Glutamatergic neuron (in vitro differentiated cells): ENCODE results near the gene MAPKAP1. TPM values are rescaled to one million over a fixed set of nuclear protein-coding genes. Genes with fewer than 3 reads are reported as not detected.

Source experiments
- DNase-seq: peaks from one replicate; pipeline ENCODE4 v3.0.0; 2022
- H3K27ac Mint-ChIP-seq: one replicate; pipeline ENCODE4 v1.8.0; 2020; ENCODE audit warnings: mild to moderate bottlenecking, mixed read lengths, inconsistent platforms; ENCODE audit not compliant: unreplicated experiment
- H3K27me3 Mint-ChIP-seq: one replicate; pipeline ENCODE4 v1.8.0; 2020; ENCODE audit warnings: mild to moderate bottlenecking, moderate library complexity, mixed read lengths, inconsistent platforms; ENCODE audit not compliant: unreplicated experiment
- H3K36me3 Mint-ChIP-seq: one replicate; pipeline ENCODE4 v1.8.0; 2020; ENCODE audit warnings: mild to moderate bottlenecking, mixed read lengths, inconsistent platforms; ENCODE audit not compliant: unreplicated experiment
- H3K4me1 Mint-ChIP-seq: one replicate; pipeline ENCODE4 v1.8.0; 2020; ENCODE audit warnings: mild to moderate bottlenecking, low read depth, mixed read lengths, inconsistent platforms; ENCODE audit not compliant: unreplicated experiment
- H3K4me3 Mint-ChIP-seq: one replicate; pipeline ENCODE4 v1.8.0; 2020; ENCODE audit warnings: mild to moderate bottlenecking, mixed read lengths, inconsistent platforms; ENCODE audit not compliant: unreplicated experiment
- H3K9me3 Mint-ChIP-seq: one replicate; pipeline ENCODE4 v1.8.0; 2020; ENCODE audit warnings: mild to moderate bottlenecking, moderate library complexity, mixed read lengths, inconsistent platforms; ENCODE audit not compliant: unreplicated experiment
- CTCF ChIP-seq: fragments of 200-600 bp; sonication (generic); IDR thresholded peaks from one replicate; pipeline ENCODE4 v1.5.0; 2021; ENCODE audit not compliant: partially characterized antibody, unreplicated experiment
- total RNA-seq: library from RNA; stranded (reverse); fragmentation: NEBNext Ultra II Directional; extraction: Animal tissue kit (Norgen Biotek cat#: 25700); gene quantifications from one replicate; pipeline ENCODE4 v1.2.1, GENCODE V29; 2021; ENCODE audit not compliant: unreplicated experiment

The MAPKAP1 gene
- total RNA-seq, 1 donor from 2014 or later, result 59.6 TPM

GRCh38 chr9:125407974-125408900, 298.8 kb downstream of the MAPKAP1 start:
- H3K4me3 Mint-ChIP-seq, result peak overlapping the region; percentile 76
- peak overlapping the region; percentile 59 for H3K27ac Mint-ChIP-seq
- peaks cover 15% of the 10 kb centered on the region for H3K36me3 Mint-ChIP-seq
- peaks cover 10% of the 10 kb centered on the region for H3K9me3 Mint-ChIP-seq
- H3K4me1 Mint-ChIP-seq, result peaks cover 11% of the 10 kb centered on the region
- TF ChIP-seq CTCF, result peak; percentile 92
- peak; percentile 91 for DNase-seq
- peaks cover 16% of the 10 kb centered on the region for H3K27me3 Mint-ChIP-seq

- peak overlapping the region; percentile 55 for H3K27ac Mint-ChIP-seq
- H3K4me1 Mint-ChIP-seq, result peaks cover 11% of the 10 kb centered on the region
- H3K9me3 Mint-ChIP-seq, result peaks cover 10% of the 10 kb centered on the region
- H3K4me3 Mint-ChIP-seq, result peak overlapping the region; percentile 55
- TF ChIP-seq CTCF, result no peak
- peaks cover 15% of the 10 kb centered on the region for H3K27me3 Mint-ChIP-seq
- H3K36me3 Mint-ChIP-seq, result peaks cover 15% of the 10 kb centered on the region
- DNase-seq, result no peak
These were observed 299.5 kb downstream of the MAPKAP1 start for GRCh38 chr9:125407432-125407973.

GRCh38 chr9:125406810-125407087, 300.3 kb downstream of the MAPKAP1 start:
- H3K27ac Mint-ChIP-seq, result no peak overlapping the region

GRCh38 chr9:125405938-125406809, 300.8 kb downstream of the MAPKAP1 start:
- Mint-ChIP-seq H3K4me1 (peaks cover 11% of the 10 kb centered on the region), H3K36me3 (peaks cover 15% of the 10 kb centered on the region), H3K4me3 (no peak overlapping the region), H3K9me3 (peaks cover 10% of the 10 kb centered on the region), H3K27me3 (peaks cover 14% of the 10 kb centered on the region), H3K27ac (peak overlapping the region; percentile 31)
- no peak for DNase-seq
- TF ChIP-seq CTCF, result no peak

More at GRCh38 chr9:125406810-125407087, 300.3 kb downstream of the MAPKAP1 start:
- H3K4me1 Mint-ChIP-seq, result peaks cover 11% of the 10 kb centered on the region
- peaks cover 15% of the 10 kb centered on the region for H3K36me3 Mint-ChIP-seq
- H3K4me3 Mint-ChIP-seq, result no peak overlapping the region
- TF ChIP-seq CTCF, result no peak
- DNase-seq, result no peak
- peaks cover 10% of the 10 kb centered on the region for H3K9me3 Mint-ChIP-seq
- H3K27me3 Mint-ChIP-seq, result peaks cover 14% of the 10 kb centered on the region
